ENCODE data around the gene TRIM63. TPM values are rescaled to one million over a fixed set of nuclear protein-coding genes. Genes with fewer than 3 reads are reported as not detected.

TRIM63 gene
- total and polyA plus RNA-seq, 2 of the 13 experiments (the other 11 are each of a cell fraction or from before 2014, with no cell fraction given) = not detected

DNA sequence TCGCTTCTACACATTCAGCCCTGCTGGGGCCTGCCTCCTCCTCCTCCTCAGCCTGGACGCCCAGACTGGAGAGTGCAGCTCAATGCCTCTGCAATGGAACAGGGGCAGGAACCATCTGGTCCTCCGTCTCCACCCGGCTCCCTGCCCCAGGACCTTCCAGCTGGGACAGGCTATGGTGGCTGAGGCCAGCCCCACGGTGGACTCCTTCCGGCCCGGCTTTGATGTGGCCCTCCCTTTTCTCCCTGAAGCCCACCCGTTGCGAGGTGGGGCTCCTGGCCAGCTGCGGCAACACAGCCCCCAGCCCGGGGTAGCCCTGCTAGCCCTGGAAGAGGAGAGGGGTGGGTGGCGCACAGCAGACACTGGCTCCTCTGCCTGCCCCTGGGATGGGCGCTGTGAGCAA, 44.4 kb downstream of the TRIM63 start (continued):
- TF ChIP-seq, protein P1, sequence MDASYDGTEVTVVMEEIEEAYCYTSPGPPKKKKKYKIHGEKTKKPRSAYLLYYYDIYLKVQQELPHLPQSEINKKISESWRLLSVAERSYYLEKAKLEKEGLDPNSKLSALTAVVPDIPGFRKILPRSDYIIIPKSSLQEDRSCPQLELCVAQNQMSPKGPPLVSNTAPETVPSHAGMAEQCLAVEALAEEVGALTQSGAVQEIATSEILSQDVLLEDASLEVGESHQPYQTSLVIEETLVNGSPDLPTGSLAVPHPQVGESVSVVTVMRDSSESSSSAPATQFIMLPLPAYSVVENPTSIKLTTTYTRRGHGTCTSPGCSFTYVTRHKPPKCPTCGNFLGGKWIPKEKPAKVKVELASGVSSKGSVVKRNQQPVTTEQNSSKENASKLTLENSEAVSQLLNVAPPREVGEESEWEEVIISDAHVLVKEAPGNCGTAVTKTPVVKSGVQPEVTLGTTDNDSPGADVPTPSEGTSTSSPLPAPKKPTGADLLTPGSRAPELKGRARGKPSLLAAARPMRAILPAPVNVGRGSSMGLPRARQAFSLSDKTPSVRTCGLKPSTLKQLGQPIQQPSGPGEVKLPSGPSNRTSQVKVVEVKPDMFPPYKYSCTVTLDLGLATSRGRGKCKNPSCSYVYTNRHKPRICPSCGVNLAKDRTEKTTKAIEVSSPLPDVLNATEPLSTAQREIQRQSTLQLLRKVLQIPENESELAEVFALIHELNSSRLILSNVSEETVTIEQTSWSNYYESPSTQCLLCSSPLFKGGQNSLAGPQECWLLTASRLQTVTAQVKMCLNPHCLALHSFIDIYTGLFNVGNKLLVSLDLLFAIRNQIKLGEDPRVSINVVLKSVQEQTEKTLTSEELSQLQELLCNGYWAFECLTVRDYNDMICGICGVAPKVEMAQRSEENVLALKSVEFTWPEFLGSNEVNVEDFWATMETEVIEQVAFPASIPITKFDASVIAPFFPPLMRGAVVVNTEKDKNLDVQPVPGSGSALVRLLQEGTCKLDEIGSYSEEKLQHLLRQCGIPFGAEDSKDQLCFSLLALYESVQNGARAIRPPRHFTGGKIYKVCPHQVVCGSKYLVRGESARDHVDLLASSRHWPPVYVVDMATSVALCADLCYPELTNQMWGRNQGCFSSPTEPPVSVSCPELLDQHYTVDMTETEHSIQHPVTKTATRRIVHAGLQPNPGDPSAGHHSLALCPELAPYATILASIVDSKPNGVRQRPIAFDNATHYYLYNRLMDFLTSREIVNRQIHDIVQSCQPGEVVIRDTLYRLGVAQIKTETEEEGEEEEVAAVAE (CRISPR knock-in tag; IDR thresholded peaks at IDR 0.05; ENCODE audit: borderline replicate concordance) = no peak
- TF ChIP-seq RXRB (CRISPR knock-in tag; IDR thresholded peaks at IDR 0.05; ENCODE audit: borderline replicate concordance) (no peak), NFRKB (IDR thresholded peaks at IDR 0.05) (no peak), MXD4 (CRISPR knock-in tag; IDR thresholded peaks at IDR 0.05) (no peak), ZFP37 (CRISPR knock-in tag; IDR thresholded peaks at IDR 0.05; ENCODE audit: borderline replicate concordance) (no peak)

DNA sequence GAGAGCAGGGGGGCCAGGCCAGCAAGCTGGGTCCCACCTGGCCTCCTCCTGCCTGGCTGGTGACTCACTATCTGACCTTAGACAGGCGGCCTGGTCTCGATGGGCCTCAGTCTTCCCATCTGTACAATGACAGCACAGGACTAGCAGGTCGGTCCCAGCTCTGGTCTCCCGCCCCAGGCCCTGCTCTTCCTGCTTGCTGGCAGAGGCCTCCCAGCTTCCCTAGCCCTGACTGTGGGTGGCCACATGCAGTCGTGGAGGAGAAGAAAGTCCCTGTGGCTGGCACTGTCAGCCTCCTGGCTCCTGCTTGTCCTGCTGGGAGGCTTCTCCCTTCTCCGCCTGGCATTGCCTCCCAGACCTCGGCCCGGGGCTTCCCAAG, 45.0 kb downstream of the TRIM63 start:
- H3K79me2 ChIP-seq (ENCODE audit: insufficient read depth, low read length) = no peaks in the 10 kb centered on the region
- FAIRE-seq = no peak
- H3K27ac ChIP-seq (ENCODE audit: extremely low read length, insufficient read depth, low read length) = no peak overlapping the region
- H3K4me2 ChIP-seq (ENCODE audit: low read depth, low read length) = peak overlapping the region; percentile 81
- no peak for ATAC-seq
- H3K9ac ChIP-seq (ENCODE audit: insufficient read depth, low read depth, low read length) = peak overlapping the region; percentile 47; the same call in 1 of the 2 replicates
- no peak overlapping the region for H2AFZ ChIP-seq (ENCODE audit: low read length)
- H3K4me3 ChIP-seq (replicated peaks in 1 of 3; ENCODE audit: insufficient read depth in 1 of 3, low read depth in 2 of 3, low read length in 3 of 3) = peak overlapping the region in 1 of 3 experiments; percentile 78; a peak in 2 of 6 replicates
- in situ Hi-C loops (cut with HindIII; ENCODE audit: extremely low pct_ligation_motif_present, low pct_unique_long_range_greater_than_20kb) (no loop called here), intact Hi-C loops (cut with micrococcal nuclease; ENCODE audit: unreplicated experiment) (no loop called here)
- DNase-seq (ENCODE audit: low spot score) = no peak
- H3K4me1 ChIP-seq (ENCODE audit: insufficient read depth, low read length) = peaks cover 89% of the 10 kb centered on the region
- no peaks in the 10 kb centered on the region for H4K20me1 ChIP-seq (ENCODE audit: insufficient read depth, low read length)
- ChIA-PET CTCF (ENCODE audit: low intra/inter-chr PET ratio, low total read pairs) (no interaction called here), POLR2A (interaction anchor here (2.2 kb wide), 1 partner anchor 25 kb away, joined by 10 read pairs; the partner anchor contains the start of gene PAFAH2)
- peaks cover 0 to 24% of the 10 kb centered on the region in 2 experiments; a peak in 4 of 5 replicates for H3K27me3 ChIP-seq (ENCODE audit: control insufficient read depth in 1 of 2, insufficient read depth in 2 of 2, low read length in 2 of 2)
- H3K9me3 ChIP-seq (ENCODE audit: low read length) = no peaks in the 10 kb centered on the region
- no CpG with 5 or more reads among the region's 8 CpGs for WGBS (ENCODE audit: low lambda C conversion rate)
- BruUV-seq (replicated peaks) = no TSS peak
- no peaks in the 10 kb centered on the region for H3K36me3 ChIP-seq (replicated peaks in 1 of 2; ENCODE audit: control insufficient read depth in 1 of 2, insufficient read depth in 2 of 2, low read length in 2 of 2)
- TF ChIP-seq NCOA2 (CRISPR knock-in tag; IDR thresholded peaks at IDR 0.05) = no peak
- no peak for TF ChIP-seq DPF2 (CRISPR knock-in tag; IDR thresholded peaks at IDR 0.05; ENCODE audit: borderline replicate concordance, low read depth)
- no peak for TF ChIP-seq ZC3H13 (CRISPR knock-in tag; IDR thresholded peaks at IDR 0.05)
- TF ChIP-seq GFI1 (CRISPR knock-in tag; IDR thresholded peaks at IDR 0.05; ENCODE audit: borderline replicate concordance) = no peak
- TF ChIP-seq, protein P2, sequence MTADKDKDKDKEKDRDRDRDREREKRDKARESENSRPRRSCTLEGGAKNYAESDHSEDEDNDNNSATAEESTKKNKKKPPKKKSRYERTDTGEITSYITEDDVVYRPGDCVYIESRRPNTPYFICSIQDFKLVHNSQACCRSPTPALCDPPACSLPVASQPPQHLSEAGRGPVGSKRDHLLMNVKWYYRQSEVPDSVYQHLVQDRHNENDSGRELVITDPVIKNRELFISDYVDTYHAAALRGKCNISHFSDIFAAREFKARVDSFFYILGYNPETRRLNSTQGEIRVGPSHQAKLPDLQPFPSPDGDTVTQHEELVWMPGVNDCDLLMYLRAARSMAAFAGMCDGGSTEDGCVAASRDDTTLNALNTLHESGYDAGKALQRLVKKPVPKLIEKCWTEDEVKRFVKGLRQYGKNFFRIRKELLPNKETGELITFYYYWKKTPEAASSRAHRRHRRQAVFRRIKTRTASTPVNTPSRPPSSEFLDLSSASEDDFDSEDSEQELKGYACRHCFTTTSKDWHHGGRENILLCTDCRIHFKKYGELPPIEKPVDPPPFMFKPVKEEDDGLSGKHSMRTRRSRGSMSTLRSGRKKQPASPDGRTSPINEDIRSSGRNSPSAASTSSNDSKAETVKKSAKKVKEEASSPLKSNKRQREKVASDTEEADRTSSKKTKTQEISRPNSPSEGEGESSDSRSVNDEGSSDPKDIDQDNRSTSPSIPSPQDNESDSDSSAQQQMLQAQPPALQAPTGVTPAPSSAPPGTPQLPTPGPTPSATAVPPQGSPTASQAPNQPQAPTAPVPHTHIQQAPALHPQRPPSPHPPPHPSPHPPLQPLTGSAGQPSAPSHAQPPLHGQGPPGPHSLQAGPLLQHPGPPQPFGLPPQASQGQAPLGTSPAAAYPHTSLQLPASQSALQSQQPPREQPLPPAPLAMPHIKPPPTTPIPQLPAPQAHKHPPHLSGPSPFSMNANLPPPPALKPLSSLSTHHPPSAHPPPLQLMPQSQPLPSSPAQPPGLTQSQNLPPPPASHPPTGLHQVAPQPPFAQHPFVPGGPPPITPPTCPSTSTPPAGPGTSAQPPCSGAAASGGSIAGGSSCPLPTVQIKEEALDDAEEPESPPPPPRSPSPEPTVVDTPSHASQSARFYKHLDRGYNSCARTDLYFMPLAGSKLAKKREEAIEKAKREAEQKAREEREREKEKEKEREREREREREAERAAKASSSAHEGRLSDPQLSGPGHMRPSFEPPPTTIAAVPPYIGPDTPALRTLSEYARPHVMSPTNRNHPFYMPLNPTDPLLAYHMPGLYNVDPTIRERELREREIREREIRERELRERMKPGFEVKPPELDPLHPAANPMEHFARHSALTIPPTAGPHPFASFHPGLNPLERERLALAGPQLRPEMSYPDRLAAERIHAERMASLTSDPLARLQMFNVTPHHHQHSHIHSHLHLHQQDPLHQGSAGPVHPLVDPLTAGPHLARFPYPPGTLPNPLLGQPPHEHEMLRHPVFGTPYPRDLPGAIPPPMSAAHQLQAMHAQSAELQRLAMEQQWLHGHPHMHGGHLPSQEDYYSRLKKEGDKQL (CRISPR knock-in tag; IDR thresholded peaks at IDR 0.05; ENCODE audit: low read depth) = no peak
- TF ChIP-seq PLRG1 (conservative IDR thresholded peaks at IDR 0.05) = no peak
- no peak for TF ChIP-seq KAT2B (IDR thresholded peaks at IDR 0.05; ENCODE audit: borderline replicate concordance, low read depth, low read length)
- TF ChIP-seq, protein P3, sequence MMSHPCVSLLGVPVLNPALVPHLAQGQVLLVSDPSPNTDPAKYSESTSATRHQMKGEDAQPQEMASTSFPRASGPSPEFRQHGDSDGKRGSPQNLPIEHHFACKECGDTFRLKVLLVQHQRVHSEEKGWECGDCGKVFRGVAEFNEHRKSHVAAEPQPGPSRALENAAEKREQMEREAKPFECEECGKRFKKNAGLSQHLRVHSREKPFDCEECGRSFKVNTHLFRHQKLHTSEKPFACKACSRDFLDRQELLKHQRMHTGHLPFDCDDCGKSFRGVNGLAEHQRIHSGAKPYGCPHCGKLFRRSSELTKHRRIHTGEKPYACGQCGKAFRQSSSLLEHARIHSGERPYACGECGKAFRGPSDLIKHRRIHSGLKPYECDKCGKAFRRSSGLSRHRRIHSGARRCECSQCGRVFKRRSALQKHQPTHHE (CRISPR knock-in tag; IDR thresholded peaks at IDR 0.05; ENCODE audit: borderline replicate concordance) = no peak
- peak; percentile 85 for TF ChIP-seq ADNP (CRISPR knock-in tag; IDR thresholded peaks at IDR 0.05)
